T1000 (cell line): ENCODE measurements around the gene KLHL7.
A peak's percentile ranks its signal among the peaks of the same experiment; 100 is the strongest.
"Not testable (repeated sequence)": the region's sequence is repeated elsewhere in the genome, so short reads cannot be mapped to it uniquely, and the experiment has no call there.

Experiments
- DNase-seq: peaks from one replicate; lab custom pipeline; 2025; ENCODE audit warnings: mixed read lengths; lab: John Stamatoyannopoulos, UW

Gene KLHL7

GRCh38 chr7:23183279-23184012, 77.9 kb downstream of the KLHL7 start:
- no peak for DNase-seq

- DNase-seq = no peak
Observed at GRCh38 chr7:23184291-23184690, 78.7 kb downstream of the KLHL7 start.

- peak; percentile 1 for DNase-seq
Observed at GRCh38 chr7:23184709-23185359, 79.2 kb downstream of the KLHL7 start.

- DNase-seq = no peak
Observed at GRCh38 chr7:23185980-23186379, 80.4 kb downstream of the KLHL7 start.

- DNase-seq = no peak
Observed at GRCh38 chr7:23191022-23191421, 85.4 kb downstream of the KLHL7 start.

- not testable (repeated sequence) for DNase-seq
Observed at GRCh38 chr7:23193650-23194227, 88.2 kb downstream of the KLHL7 start.

GRCh38 chr7:23196306-23196705, 90.7 kb downstream of the KLHL7 start:
- DNase-seq = no peak

GRCh38 chr7:23197745-23198144, 92.2 kb downstream of the KLHL7 start:
- not testable (repeated sequence) for DNase-seq

GRCh38 chr7:23200331-23200730, 94.7 kb downstream of the KLHL7 start:
- no peak for DNase-seq

- no peak for DNase-seq
Observed at GRCh38 chr7:23204241-23204640, 98.7 kb downstream of the KLHL7 start.

- no peak for DNase-seq
Observed at GRCh38 chr7:23205577-23205908, 100.0 kb downstream of the KLHL7 start.

- no peak for DNase-seq
Observed at GRCh38 chr7:23205909-23206767, 100.6 kb downstream of the KLHL7 start.

- DNase-seq = no peak
Observed at GRCh38 chr7:23207021-23207420, 101.4 kb downstream of the KLHL7 start.

- no peak for DNase-seq
Observed at GRCh38 chr7:23207884-23208283, 102.3 kb downstream of the KLHL7 start.

- no peak for DNase-seq
Observed at GRCh38 chr7:23208316-23208715, 102.7 kb downstream of the KLHL7 start.

- DNase-seq = no peak
Observed at GRCh38 chr7:23210506-23210905, 104.9 kb downstream of the KLHL7 start.

GRCh38 chr7:23211589-23211988, 106.0 kb downstream of the KLHL7 start:
- no peak for DNase-seq

GRCh38 chr7:23212395-23212794, 106.8 kb downstream of the KLHL7 start:
- DNase-seq = no peak

- DNase-seq = no peak
Observed at GRCh38 chr7:23212841-23213240, 107.3 kb downstream of the KLHL7 start.

GRCh38 chr7:23213755-23214154, 108.2 kb downstream of the KLHL7 start:
- DNase-seq = no peak

- no peak for DNase-seq
Observed at GRCh38 chr7:23214423-23214822, 108.8 kb downstream of the KLHL7 start.

GRCh38 chr7:23214938-23215337, 109.4 kb downstream of the KLHL7 start:
- DNase-seq = no peak
